BJ (cell line): Measurements from ENCODE around the gene RYR1. TPM values are rescaled to one million over a fixed set of nuclear protein-coding genes. Genes with fewer than 3 reads are reported as not detected.

ENCODE experiments used
- CTCF ChIA-PET: fragments of 350-600 bp; formaldehyde crosslinking; extraction: SDS; loops from one replicate; lab custom pipeline; 2021; ENCODE audit warnings: antibody characterized with exemption, inconsistent platforms; lab: Yijun Ruan, JAX
- POLR2A ChIA-PET: fragments of 300-600 bp; sonication (Branson Sonifier 250); formaldehyde crosslinking; extraction: SDS; loops from one replicate; lab custom pipeline; 2021; ENCODE audit warnings: antibody characterized with exemption; lab: Charles Lee
- DNase-seq: peaks from one replicate; pipeline ENCODE4 v3.0.0-alpha.2; 2011; ENCODE audit warnings: low read depth
- H3K27me3 ChIP-seq: 2 replicates; pipeline ENCODE4 v1.6.0; 2011; ENCODE audit warnings: low read length; ENCODE audit not compliant: control insufficient read depth, insufficient read depth
- H3K36me3 ChIP-seq: 2 replicates; pipeline ENCODE4 v1.5.1; 2011; ENCODE audit warnings: low read length; ENCODE audit not compliant: control insufficient read depth, insufficient read depth
- H3K4me3 ChIP-seq: 2 replicates; pipeline ENCODE4 v1.5.1; 2011; ENCODE audit warnings: low read depth, mild to moderate bottlenecking, control low read depth, low read length
- CTCF ChIP-seq: IDR thresholded peaks from 2 replicates; pipeline ENCODE4 v1.5.1; 2011; ENCODE audit warnings: low read depth, mild to moderate bottlenecking, control low read depth, inconsistent platforms, low read length, moderate library complexity; ENCODE audit not compliant: insufficient read depth
- polyA plus RNA-seq: library from polyadenylated mRNA; depleted of rRNA; stranded (reverse); fragments of >200 nt; gene quantifications from 2 replicates; pipeline ENCODE4 v1.2.3, GENCODE V29; 2011

RYR1 gene
- polyA plus RNA-seq, 1 experiment, result 0.04 TPM

- no peak for DNase-seq
- no peak for TF ChIP-seq CTCF
- no peaks in the 10 kb centered on the region for H3K27me3 ChIP-seq
- POLR2A ChIA-PET, result no interaction called here
- no peak overlapping the region for H3K4me3 ChIP-seq
- CTCF ChIA-PET, result no interaction called here
- no peaks in the 10 kb centered on the region for H3K36me3 ChIP-seq
These were observed 10.5 kb downstream of the RYR1 start for GRCh38 chr19:38444026-38444425.

GRCh38 chr19:38445362-38445761 is 11.9 kb downstream of the RYR1 start:
- Histone ChIP-seq H3K36me3 (no peaks in the 10 kb centered on the region), H3K4me3 (no peak overlapping the region), H3K27me3 (no peaks in the 10 kb centered on the region)
- TF ChIP-seq CTCF, result no peak
- no peak for DNase-seq
- POLR2A ChIA-PET, result no interaction called here
- CTCF ChIA-PET, result no interaction called here

- no peak for DNase-seq
- Histone ChIP-seq H3K36me3 (no peaks in the 10 kb centered on the region), H3K27me3 (no peaks in the 10 kb centered on the region), H3K4me3 (no peak overlapping the region)
- ChIA-PET POLR2A (no interaction called here), CTCF (no interaction called here)
- no peak for TF ChIP-seq CTCF
These were observed 14.7 kb downstream of the RYR1 start for GRCh38 chr19:38448225-38448624.

GRCh38 chr19:38449518-38449917 is 16.0 kb downstream of the RYR1 start:
- Histone ChIP-seq H3K4me3 (no peak overlapping the region), H3K27me3 (no peaks in the 10 kb centered on the region), H3K36me3 (no peaks in the 10 kb centered on the region)
- no peak for DNase-seq
- ChIA-PET CTCF (interaction anchor here (0.5 kb wide), 1 partner anchor 1394 kb away, joined by 3 read pairs; no protein-coding TSS in a partner anchor), POLR2A (no interaction called here)
- TF ChIP-seq CTCF, result no peak

- Histone ChIP-seq H3K36me3 (no peaks in the 10 kb centered on the region), H3K4me3 (no peak overlapping the region), H3K27me3 (no peaks in the 10 kb centered on the region)
- ChIA-PET CTCF (no interaction called here), POLR2A (no interaction called here)
- no peak for DNase-seq
- no peak for TF ChIP-seq CTCF
These were observed 17.5 kb downstream of the RYR1 start for GRCh38 chr19:38451036-38451435.
